GM12892 (cell line): Measurements from ENCODE around the gene GEMIN8.

ENCODE experiments used
- POLR2A ChIP-seq: IDR thresholded peaks from 2 replicates; pipeline ENCODE4 v1.6.1; 2011; ENCODE audit warnings: low read depth, low read length, control low read depth
- POLR2AphosphoS5 ChIP-seq: IDR thresholded peaks from 2 replicates; pipeline ENCODE4 v1.6.1; 2011; ENCODE audit warnings: low read depth, low read length, control low read depth
- TAF1 ChIP-seq: IDR thresholded peaks from 2 replicates; pipeline ENCODE4 v1.6.1; 2011; ENCODE audit warnings: low read depth, mild to moderate bottlenecking, control low read depth, low read length, borderline replicate concordance

DNA sequence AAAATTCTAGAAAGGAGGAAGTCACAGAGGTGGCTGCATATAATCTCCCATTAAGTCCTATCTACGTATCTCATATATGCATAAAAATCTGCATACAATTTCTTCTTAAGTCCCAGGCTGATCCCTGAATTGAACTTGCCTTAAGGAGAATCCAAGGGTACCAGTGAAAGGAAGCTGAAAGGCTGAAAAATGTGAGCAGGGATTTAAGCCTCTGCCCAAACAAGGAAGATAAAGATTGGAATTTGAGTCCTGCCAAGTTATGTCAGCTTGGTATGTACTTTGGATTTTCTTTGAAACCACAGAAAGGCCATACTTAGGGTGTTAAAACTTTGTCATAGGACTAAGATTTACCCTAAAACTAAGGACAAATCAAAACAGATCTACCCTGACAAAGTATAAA is 26.5 kb upstream of the GEMIN8 start:
- TF ChIP-seq POLR2AphosphoS5 (no peak), POLR2A (no peak), TAF1 (no peak)
